Retina (tissue), 1 donor: Measurements from ENCODE around the gene SLC35D1.
"Not testable (repeated sequence)": the region's sequence is repeated elsewhere in the genome, so short reads cannot be mapped to it uniquely, and the experiment has no call there.

ENCODE experiments used
- DNase-seq: peaks from one replicate; pipeline ENCODE4 v3.0.0-alpha.2; 2016

SLC35D1 gene

DNA sequence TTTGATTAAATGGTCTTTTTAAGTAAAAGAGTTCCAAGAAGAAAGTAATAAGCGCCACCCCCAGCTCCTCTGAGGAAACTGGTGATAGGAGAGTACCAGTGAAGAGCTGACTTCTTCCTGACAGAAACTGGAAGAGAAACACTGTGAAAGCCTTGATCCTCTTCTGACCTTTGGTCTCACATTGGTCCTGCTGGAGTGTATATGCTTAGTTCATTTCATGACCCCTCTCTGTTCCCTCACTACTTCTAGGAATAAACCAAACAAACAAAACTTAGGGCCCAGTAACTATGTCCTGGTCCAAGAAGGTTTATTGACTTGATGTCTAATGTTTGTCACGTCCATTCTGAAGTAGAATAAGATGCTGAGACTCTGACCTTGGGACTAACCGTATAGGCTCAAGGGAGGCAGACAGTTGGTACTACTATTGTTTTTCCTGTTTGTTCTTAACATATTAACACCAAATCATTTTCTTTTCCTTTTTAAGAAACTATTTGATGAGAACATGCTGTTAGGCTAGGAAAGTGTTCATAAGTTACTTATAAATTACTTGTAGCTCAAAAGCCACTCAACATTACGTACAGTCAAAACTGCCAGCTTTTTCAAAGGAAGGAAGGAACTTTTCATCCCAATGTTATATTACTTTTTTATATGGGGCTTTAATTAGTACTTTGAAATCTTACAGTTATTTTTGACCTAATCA, 71.2 kb downstream of the SLC35D1 start:
- no peak for DNase-seq

DNA sequence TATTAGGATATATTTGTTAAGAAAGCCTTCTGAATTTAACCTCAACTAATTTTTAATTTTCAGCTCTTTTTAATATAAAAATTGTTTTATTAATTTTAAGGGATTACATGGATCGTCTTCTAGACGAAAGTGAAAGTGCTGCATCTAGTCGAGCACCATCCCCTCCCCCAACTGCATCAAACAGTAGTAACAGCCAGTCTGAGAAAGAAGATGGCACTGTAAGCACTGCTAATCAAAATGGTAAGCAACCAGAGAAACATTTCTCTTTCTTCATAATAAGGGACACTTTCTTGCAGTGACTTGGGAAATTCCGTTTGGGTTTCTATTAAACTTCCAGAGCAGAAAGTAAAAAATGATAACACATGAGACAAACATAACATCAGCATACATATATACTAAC, 72.3 kb downstream of the SLC35D1 start:
- no peak for DNase-seq

- no peak for DNase-seq
Measured at GRCh38 chr1:66980745-66981367, 73.1 kb downstream of the SLC35D1 start.

DNA sequence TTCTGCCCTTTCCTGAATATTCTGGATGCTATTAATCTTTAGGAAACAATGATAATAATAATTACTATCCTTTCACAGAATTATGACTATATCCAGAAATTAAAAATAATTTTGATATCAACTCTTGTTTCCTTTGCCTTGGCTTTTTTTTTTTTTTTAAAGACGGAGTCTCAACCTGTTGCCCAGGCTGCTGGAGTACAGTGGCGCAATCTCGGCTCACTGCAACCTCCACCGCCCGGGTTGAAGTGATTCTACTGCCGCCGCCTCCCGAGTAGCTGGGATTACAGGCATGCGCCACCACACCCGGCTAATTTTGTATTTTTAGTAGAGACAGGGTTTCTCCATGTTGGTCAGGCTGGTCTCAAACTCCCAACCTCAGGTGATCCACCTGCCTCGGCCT, 74.3 kb downstream of the SLC35D1 start:
- DNase-seq = not testable (repeated sequence)

DNA sequence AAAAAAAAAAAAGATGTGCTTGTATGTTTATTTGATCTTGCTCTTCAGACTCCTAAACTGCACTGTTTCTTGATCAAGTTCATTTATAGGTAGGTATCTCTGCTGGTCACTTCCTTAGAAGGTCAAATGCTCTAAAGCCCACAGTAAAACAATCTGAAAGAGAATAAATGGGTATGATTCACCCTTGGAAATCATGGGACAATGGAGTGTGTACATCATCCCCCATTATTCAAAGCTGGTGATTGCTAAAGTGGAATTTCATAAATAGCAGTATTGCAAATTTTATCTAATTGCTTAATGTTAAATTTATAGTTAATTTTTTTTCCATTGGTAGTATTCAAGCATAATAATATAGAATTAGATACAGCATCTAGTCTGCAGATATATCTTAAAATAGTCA, 75.7 kb downstream of the SLC35D1 start:
- no peak for DNase-seq

- DNase-seq = no peak
Measured at GRCh38 chr1:66968574-66968973, 85.4 kb downstream of the SLC35D1 start.

DNA sequence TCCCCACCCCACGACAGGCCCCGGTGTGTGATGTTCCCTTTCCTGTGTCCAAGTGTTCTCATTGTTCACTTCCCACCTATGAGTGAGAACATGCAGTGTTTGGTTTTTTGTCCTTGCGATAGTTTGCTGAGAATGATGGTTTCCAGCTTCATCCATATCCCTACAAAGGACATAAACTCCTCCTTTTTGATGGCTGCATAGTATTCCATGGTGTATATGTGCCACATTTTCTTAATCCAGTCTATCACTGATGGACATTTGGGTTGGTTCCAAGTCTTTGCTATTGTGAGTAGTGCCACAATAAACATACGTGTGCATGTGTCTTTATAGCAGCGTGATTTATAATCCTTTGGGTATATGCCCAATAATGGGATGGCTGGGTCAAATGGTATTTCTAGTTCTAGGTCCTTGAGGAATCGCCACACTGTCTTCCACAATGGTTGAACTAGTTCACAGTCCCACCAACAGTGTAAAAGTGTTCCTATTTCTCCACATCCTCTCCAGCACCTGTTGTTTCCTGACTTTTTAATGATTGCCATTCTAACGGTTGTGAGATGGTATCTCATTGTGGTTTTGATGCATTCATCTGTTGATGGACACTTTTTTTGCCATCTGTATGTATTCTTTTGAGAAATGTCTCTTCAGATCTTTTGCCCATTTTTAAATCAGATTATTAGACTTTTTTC, 87.6 kb downstream of the SLC35D1 start:
- not testable (repeated sequence) for DNase-seq

DNA sequence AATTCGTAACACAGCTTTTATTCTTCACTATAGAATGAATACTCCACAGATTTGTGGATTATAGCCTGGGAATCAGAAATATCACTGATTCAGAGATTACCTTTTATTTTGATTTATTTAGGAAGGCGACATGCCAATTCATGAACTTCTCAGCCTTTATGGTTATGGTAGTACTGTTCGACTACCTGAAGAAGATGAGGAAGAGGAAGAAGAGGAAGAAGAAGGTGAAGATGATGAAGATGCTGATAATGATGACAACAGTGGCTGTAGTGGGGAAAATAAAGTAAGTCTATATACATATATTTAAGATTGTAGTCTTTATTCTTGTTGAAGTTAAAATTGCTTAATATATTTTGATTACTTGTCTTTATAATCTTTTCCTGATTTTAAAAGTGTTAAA, 96.0 kb downstream of the SLC35D1 start:
- no peak for DNase-seq

DNA sequence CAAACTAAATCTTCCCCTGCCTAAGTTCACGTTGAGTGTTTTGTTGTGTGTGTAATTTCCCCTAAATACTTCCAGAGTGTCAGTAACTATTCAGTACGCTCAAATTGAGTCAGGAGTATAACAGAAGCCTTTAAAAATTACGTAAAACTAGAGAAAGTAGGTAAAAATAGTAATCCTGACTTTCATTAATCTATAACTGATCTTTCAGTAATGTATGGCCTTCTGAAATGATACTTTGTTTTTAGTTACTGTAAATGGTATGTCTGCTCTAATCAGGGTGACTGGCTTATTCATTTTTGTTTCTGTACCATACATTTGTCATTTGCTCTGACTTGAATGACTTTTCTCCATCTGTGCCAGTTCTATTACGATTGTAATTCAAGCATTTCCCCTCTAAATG, 99.7 kb downstream of the SLC35D1 start:
- no peak for DNase-seq

DNA sequence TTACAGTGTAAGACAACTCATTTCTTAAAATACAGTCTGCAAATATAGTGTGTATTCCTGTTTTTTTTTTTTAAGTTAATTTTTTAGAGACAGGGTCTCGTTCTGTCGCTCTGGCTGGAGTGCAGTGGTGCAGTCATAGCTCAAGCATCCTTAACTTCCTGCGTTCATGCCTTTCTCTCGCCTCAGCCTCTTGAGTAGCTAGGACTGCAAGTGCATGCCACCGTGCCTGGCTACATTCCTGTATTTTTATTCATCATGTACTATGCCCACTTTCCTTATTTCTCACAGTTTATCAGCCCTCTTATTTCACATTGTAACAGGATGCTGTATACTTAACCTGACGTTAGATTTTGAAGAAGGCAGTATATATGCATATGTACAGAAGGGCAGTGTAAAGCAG, 102.4 kb downstream of the SLC35D1 start:
- DNase-seq = no peak
